GM12878 (cell line): Measurements from ENCODE around the gene CATSPERZ. TPM values are rescaled to one million over a fixed set of nuclear protein-coding genes. Genes with fewer than 3 reads are reported as not detected.

Source experiments
- ATAC-seq: fragments of 200-7000 bp; cut with Tn5 transposase; 3 replicates; pipeline ENCODE4 v1.9.1; 2020; ENCODE audit warnings: mild to moderate bottlenecking, moderate library complexity
- BruUV-seq: library from RNA; stranded (reverse); fragments of 400-500 nt; replicated peaks from 2 replicates; lab custom pipeline; 2021; lab: Mats Ljungman, UMichigan
- CTCF ChIA-PET: fragments of 300-600 bp; sonication (Branson Sonifier 250); formaldehyde crosslinking; extraction: SDS; loops from one replicate; lab custom pipeline; 2021; ENCODE audit warnings: inconsistent platforms; lab: Yijun Ruan, JAX
- POLR2A ChIA-PET: fragments of 350-600 bp; formaldehyde crosslinking; extraction: SDS; loops from one replicate; lab custom pipeline; 2021; ENCODE audit warnings: inconsistent platforms; lab: Charles Lee
- RAD21 ChIA-PET: fragments of 300-600 bp; sonication (Branson Sonifier 250); formaldehyde crosslinking; loops from one replicate; lab custom pipeline; 2023; ENCODE audit warnings: antibody characterized with exemption; ENCODE audit not compliant: unreplicated experiment; lab: Charles Lee
- SMC1A ChIA-PET: fragments of 300-600 bp; sonication (Branson Sonifier 250); formaldehyde crosslinking; loops from one replicate; lab custom pipeline; 2023; ENCODE audit not compliant: unreplicated experiment, uncharacterized antibody; lab: Charles Lee
- DNase-seq: peaks from one replicate; pipeline ENCODE4 v3.0.0-alpha.2; 2011; ENCODE audit warnings: low read depth, low spot score
- FAIRE-seq: peaks from 3 replicates; lab custom pipeline; 2011; peaks lifted over from hg19 to GRCh38; lab: Jason Lieb, UNC
- H2AFZ ChIP-seq: 2 replicates; pipeline ENCODE4 v1.6.0; 2011; ENCODE audit warnings: low read depth, low read length, control low read depth; ENCODE audit not compliant: control insufficient read depth
- H3K27ac ChIP-seq: 2 replicates; pipeline ENCODE4 v1.5.1; 2011; ENCODE audit warnings: control low read depth; ENCODE audit not compliant: control insufficient read depth, insufficient read depth
- H3K27me3 ChIP-seq, 2 experiments: replicated peaks in 1 of 2; 2 replicates each; pipeline versions ENCODE4 v1.6.0 to v1.6.1; 2011; ENCODE audit warnings: low read length in 1 of 2; ENCODE audit not compliant: control insufficient read depth in 2 of 2, insufficient read depth in 2 of 2
- H3K36me3 ChIP-seq, 2 experiments: 2 replicates each; pipeline ENCODE4 v1.5.1; 2011; ENCODE audit warnings: low read length in 1 of 2; ENCODE audit not compliant: control insufficient read depth in 2 of 2, insufficient read depth in 2 of 2
- H3K4me1 ChIP-seq: 2 replicates; pipeline ENCODE4 v1.6.1; 2011; ENCODE audit warnings: mild to moderate bottlenecking, low read length, moderate library complexity, mixed read lengths; ENCODE audit not compliant: control insufficient read depth, insufficient read depth
- H3K4me2 ChIP-seq: 2 replicates; pipeline ENCODE4 v1.6.0; 2011; ENCODE audit warnings: control low read depth; ENCODE audit not compliant: control insufficient read depth, insufficient read depth
- H3K4me3 ChIP-seq: fragments of 200-600 bp; sonication (generic); 2 replicates; pipeline ENCODE4 v1.5.1; 2016
- H3K79me2 ChIP-seq: 2 replicates; pipeline ENCODE4 v1.6.0; 2011; ENCODE audit warnings: low read length; ENCODE audit not compliant: control insufficient read depth, insufficient read depth
- H3K9ac ChIP-seq: 2 replicates; pipeline ENCODE4 v1.8.0; 2011; ENCODE audit warnings: low read length, control low read depth, mixed read lengths; ENCODE audit not compliant: control insufficient read depth, insufficient read depth
- H3K9me3 ChIP-seq: replicated peaks from 3 replicates; pipeline ENCODE4 v1.5.1; 2011; ENCODE audit warnings: mild to moderate bottlenecking, low read length; ENCODE audit not compliant: control insufficient read depth, insufficient read depth
- H4K20me1 ChIP-seq: 2 replicates; pipeline ENCODE4 v1.6.0; 2011; ENCODE audit not compliant: control insufficient read depth, insufficient read depth
- IRF4 ChIP-seq: IDR thresholded peaks from 2 replicates; pipeline ENCODE4 v1.6.1; 2011; ENCODE audit warnings: low read depth, low read length
- NR2F1 ChIP-seq: fragments of 450-650 bp; conservative IDR thresholded peaks from 2 replicates; pipeline ENCODE4 v1.6.1; 2017; ENCODE audit warnings: mild to moderate bottlenecking
- SMC3 ChIP-seq: IDR thresholded peaks from 2 replicates; pipeline ENCODE4 v1.6.1; 2011; ENCODE audit warnings: low read length, improper control_type of control experiment, borderline replicate concordance
- WGBS: methylation state at CpG from one replicate; pipeline ENCODE4 v1.1.6; 2016; ENCODE audit warnings: low lambda C conversion rate; ENCODE audit not compliant: insufficient replicate concordance, insufficient coverage; ENCODE audit errors: missing lambda C conversion rate; 5-methylcytosine and 5-hydroxymethylcytosine counted together
- in situ Hi-C: fragments of 300-500 bp; cut with MboI; formaldehyde crosslinking; loops from 9 replicates; pipeline ENCODE4 v1.14.3; 2018; ENCODE audit warnings: mixed read lengths
- intact Hi-C: fragments of 100-400 bp; cut with micrococcal nuclease; formaldehyde crosslinking; loops from one replicate; pipeline ENCODE4 v1.14.2; 2022; ENCODE audit not compliant: unreplicated experiment
- polyA plus RNA-seq, 11 experiments: library from polyadenylated mRNA; depleted of rRNA in 4 of 11; unstranded in 6 of 11; stranded (reverse) in 5 of 11; fragments of >200 nt; fragmentation: Nextera tagmentation in 4 of 11; fragmentation: Illumina TruSeq in 1 of 11; extraction: Ambion mirVana in 4 of 11; extraction: Trizol in 1 of 11; gene quantifications; 1 replicate in 1 of 11; 2 replicates in 10 of 11; pipeline versions ENCODE4 v1.2.1 to v1.2.3, GENCODE V29; 2011 to 2016; ENCODE audit warnings: inconsistent platforms in 2 of 11, missing spikeins in 2 of 11, low read depth in 1 of 11
- total RNA-seq, 4 experiments: library from RNA; depleted of rRNA in 3 of 4; stranded (reverse); fragments of >200 nt in 3 of 4; fragmentation: Illumina TruSeq in 1 of 4; extraction: Trizol in 1 of 4; gene quantifications; 2 replicates each; pipeline versions ENCODE4 v1.2.1 to v1.2.3, GENCODE V29; 2013 to 2021
- TF ChIP-seq, protein P1 (sequence below): fragments of 450-650 bp; IDR thresholded peaks from 2 replicates; pipeline ENCODE4 v1.6.1; 2017; ENCODE audit warnings: low read depth, mild to moderate bottlenecking, moderate library complexity
- TF ChIP-seq, protein P2 (sequence below), 3 experiments: IDR thresholded peaks in 2 of 3; conservative IDR thresholded peaks in 1 of 3; 2 replicates each; pipeline ENCODE4 v1.5.1; 2011; ENCODE audit warnings: low read depth in 3 of 3, low read length in 3 of 3, mild to moderate bottlenecking in 3 of 3, control low read depth in 2 of 3, moderate library complexity in 2 of 3, inconsistent platforms in 1 of 3, mixed read lengths in 1 of 3; ENCODE audit not compliant: control insufficient read depth in 2 of 3, insufficient read depth in 1 of 3; ENCODE audit errors: extremely low read depth in 1 of 3
- TF ChIP-seq, protein P3 (sequence below): fragments of 450-650 bp; IDR thresholded peaks from 2 replicates; pipeline ENCODE4 v1.6.1; 2014; ENCODE audit warnings: mild to moderate bottlenecking
- TF ChIP-seq, protein P4 (sequence below): fragments of 450-650 bp; formaldehyde crosslinking; IDR thresholded peaks from 2 replicates; pipeline ENCODE4 v1.4.0; 2020; ENCODE audit warnings: mild to moderate bottlenecking, moderate library complexity

Gene CATSPERZ
- total and polyA plus RNA-seq, 10 of the 15 experiments (the other 5 are each of a cell fraction or from before 2014, with no cell fraction given): 0.12 to 0.31 TPM; not detected in 8

DNA sequence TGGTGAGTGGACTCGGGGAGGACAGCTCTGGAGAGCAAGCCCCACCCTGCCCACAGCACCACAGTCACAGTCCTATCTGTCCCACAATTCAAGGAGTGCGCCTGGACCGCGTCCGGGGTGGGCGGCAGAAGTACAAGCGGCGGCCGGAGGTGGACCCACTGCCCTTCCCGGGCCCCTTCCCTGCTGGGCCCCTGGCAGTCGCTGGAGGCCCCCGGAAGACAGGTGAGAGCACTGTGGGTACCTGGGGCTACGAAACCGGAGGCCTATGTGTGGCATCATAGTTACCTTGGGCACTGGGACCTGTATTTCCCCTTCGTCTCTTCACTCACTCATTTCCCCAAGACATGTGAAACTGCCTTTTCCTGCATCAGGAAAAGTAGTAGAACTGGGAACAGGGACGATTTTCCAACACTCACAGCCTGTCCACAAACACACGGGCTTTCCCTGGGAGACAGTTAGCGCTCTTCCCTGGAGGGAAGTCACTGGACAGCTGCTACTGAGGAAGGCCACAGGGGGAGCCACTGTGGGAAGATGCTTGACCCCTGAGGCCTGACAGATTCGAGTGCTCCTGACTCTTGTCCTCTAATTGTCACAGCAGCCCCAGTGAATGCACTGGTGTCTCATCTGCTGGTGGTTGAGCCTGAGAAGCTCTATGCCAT, 14.1 kb downstream of the CATSPERZ start:
- H2AFZ ChIP-seq: no peak overlapping the region
- no peak overlapping the region for H3K4me3 ChIP-seq
- H4K20me1 ChIP-seq: no peaks in the 10 kb centered on the region
- peaks cover 25% of the 10 kb centered on the region for H3K79me2 ChIP-seq
- ChIA-PET SMC1A (no interaction called here), RAD21 (no interaction called here), POLR2A (no interaction called here), CTCF (no interaction called here)
- no peak overlapping the region for H3K4me2 ChIP-seq
- TF ChIP-seq SMC3: no peak
- TF ChIP-seq IRF4: no peak
- TF ChIP-seq, protein P1, sequence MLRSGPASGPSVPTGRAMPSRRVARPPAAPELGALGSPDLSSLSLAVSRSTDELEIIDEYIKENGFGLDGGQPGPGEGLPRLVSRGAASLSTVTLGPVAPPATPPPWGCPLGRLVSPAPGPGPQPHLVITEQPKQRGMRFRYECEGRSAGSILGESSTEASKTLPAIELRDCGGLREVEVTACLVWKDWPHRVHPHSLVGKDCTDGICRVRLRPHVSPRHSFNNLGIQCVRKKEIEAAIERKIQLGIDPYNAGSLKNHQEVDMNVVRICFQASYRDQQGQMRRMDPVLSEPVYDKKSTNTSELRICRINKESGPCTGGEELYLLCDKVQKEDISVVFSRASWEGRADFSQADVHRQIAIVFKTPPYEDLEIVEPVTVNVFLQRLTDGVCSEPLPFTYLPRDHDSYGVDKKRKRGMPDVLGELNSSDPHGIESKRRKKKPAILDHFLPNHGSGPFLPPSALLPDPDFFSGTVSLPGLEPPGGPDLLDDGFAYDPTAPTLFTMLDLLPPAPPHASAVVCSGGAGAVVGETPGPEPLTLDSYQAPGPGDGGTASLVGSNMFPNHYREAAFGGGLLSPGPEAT: no peak
- TF ChIP-seq, protein P2, sequence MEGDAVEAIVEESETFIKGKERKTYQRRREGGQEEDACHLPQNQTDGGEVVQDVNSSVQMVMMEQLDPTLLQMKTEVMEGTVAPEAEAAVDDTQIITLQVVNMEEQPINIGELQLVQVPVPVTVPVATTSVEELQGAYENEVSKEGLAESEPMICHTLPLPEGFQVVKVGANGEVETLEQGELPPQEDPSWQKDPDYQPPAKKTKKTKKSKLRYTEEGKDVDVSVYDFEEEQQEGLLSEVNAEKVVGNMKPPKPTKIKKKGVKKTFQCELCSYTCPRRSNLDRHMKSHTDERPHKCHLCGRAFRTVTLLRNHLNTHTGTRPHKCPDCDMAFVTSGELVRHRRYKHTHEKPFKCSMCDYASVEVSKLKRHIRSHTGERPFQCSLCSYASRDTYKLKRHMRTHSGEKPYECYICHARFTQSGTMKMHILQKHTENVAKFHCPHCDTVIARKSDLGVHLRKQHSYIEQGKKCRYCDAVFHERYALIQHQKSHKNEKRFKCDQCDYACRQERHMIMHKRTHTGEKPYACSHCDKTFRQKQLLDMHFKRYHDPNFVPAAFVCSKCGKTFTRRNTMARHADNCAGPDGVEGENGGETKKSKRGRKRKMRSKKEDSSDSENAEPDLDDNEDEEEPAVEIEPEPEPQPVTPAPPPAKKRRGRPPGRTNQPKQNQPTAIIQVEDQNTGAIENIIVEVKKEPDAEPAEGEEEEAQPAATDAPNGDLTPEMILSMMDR (IDR thresholded peaks at IDR 0.05 in 2 of 3, conservative IDR thresholded peaks at IDR 0.05 in 1 of 3; ENCODE audit: control insufficient read depth in 2 of 3, extremely low read depth in 1 of 3, insufficient read depth in 1 of 3, low read depth in 3 of 3, low read length in 3 of 3): peak in 1 of 3 experiments; percentile 18; a peak in 1 of 6 replicates
- TF ChIP-seq NR2F1: 0 out of 2 replicates have a peak, but pooled peaks have one; percentile 13
- TF ChIP-seq, protein P3, sequence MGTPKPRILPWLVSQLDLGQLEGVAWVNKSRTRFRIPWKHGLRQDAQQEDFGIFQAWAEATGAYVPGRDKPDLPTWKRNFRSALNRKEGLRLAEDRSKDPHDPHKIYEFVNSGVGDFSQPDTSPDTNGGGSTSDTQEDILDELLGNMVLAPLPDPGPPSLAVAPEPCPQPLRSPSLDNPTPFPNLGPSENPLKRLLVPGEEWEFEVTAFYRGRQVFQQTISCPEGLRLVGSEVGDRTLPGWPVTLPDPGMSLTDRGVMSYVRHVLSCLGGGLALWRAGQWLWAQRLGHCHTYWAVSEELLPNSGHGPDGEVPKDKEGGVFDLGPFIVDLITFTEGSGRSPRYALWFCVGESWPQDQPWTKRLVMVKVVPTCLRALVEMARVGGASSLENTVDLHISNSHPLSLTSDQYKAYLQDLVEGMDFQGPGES: no peak
- TF ChIP-seq, protein P4, sequence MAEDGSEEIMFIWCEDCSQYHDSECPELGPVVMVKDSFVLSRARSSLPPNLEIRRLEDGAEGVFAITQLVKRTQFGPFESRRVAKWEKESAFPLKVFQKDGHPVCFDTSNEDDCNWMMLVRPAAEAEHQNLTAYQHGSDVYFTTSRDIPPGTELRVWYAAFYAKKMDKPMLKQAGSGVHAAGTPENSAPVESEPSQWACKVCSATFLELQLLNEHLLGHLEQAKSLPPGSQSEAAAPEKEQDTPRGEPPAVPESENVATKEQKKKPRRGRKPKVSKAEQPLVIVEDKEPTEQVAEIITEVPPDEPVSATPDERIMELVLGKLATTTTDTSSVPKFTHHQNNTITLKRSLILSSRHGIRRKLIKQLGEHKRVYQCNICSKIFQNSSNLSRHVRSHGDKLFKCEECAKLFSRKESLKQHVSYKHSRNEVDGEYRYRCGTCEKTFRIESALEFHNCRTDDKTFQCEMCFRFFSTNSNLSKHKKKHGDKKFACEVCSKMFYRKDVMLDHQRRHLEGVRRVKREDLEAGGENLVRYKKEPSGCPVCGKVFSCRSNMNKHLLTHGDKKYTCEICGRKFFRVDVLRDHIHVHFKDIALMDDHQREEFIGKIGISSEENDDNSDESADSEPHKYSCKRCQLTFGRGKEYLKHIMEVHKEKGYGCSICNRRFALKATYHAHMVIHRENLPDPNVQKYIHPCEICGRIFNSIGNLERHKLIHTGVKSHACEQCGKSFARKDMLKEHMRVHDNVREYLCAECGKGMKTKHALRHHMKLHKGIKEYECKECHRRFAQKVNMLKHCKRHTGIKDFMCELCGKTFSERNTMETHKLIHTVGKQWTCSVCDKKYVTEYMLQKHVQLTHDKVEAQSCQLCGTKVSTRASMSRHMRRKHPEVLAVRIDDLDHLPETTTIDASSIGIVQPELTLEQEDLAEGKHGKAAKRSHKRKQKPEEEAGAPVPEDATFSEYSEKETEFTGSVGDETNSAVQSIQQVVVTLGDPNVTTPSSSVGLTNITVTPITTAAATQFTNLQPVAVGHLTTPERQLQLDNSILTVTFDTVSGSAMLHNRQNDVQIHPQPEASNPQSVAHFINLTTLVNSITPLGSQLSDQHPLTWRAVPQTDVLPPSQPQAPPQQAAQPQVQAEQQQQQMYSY (CRISPR knock-in tag): no peak
- ATAC-seq (no peak), DNase-seq (no peak), FAIRE-seq (no peak)
- H3K27me3 ChIP-seq: no peaks in the 10 kb centered on the region
- intact Hi-C loops (no loop called here), in situ Hi-C loops (no loop called here)
- no peaks in the 10 kb centered on the region for H3K9me3 ChIP-seq
- H3K27ac ChIP-seq: no peak overlapping the region
- 77% methylated on average over 19 of the region's 19 CpGs for WGBS
- no peak overlapping the region for H3K9ac ChIP-seq
- peaks cover 0 to 8% of the 10 kb centered on the region in 2 experiments; a peak in 3 of 4 replicates for H3K36me3 ChIP-seq
- BruUV-seq: no TSS peak
- H3K4me1 ChIP-seq: peaks cover 9% of the 10 kb centered on the region
